ENCODE measurements around the gene CEACAM3. TPM values are rescaled to one million over a fixed set of nuclear protein-coding genes. Genes with fewer than 3 reads are reported as not detected.

The CEACAM3 gene
- total and polyA plus RNA-seq, 2 of the 8 experiments (the other 6 are each of a cell fraction or from before 2014, with no cell fraction given), result not detected

DNA sequence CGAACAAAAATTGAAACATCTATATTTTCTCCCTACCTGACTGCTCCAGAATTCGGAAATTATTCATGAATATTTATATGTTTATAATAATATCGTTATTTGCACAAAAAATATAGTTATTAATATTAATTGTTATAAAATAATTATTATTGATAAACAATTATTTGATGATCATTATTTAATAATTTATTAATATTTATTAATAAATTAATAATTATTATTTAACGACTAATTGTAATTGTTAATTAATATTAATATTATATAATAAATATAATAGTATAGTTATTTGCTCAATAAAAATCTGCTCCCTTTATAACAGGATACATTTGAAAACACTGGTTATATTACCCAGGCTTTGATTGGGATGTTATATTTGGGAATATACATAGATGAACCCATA, 26.8 kb upstream of the CEACAM3 start:
- H4K5ac ChIP-seq (ENCODE audit: insufficient read length, low read depth, low read length), result no peak overlapping the region
- no peak overlapping the region for H4K8ac ChIP-seq (ENCODE audit: extremely low read depth, insufficient read depth, low read length)
- no peak for TF ChIP-seq KDM5A (IDR thresholded peaks at IDR 0.05; ENCODE audit: low read length)
- no peak for TF ChIP-seq TAF1 (IDR thresholded peaks at IDR 0.05; ENCODE audit: low read depth, low read length)
- no peak overlapping the region for H2BK15ac ChIP-seq (ENCODE audit: low read length)
- peaks cover 55 to 65% of the 10 kb centered on the region in 2 experiments for H3K9me3 ChIP-seq (ENCODE audit: insufficient read depth in 2 of 2, low read depth in 1 of 2, low read length in 1 of 2)
- FAIRE-seq (no peak), DNase-seq (ENCODE audit: low read depth in 1 of 2, low spot score in 2 of 2) (no peak)
- no peak overlapping the region for H3K56ac ChIP-seq (replicated peaks; ENCODE audit: insufficient read length, low read depth, low read length)
- no peaks in the 10 kb centered on the region for H3K4me1 ChIP-seq (replicated peaks in 1 of 4; ENCODE audit: control insufficient read depth in 3 of 4, insufficient read depth in 4 of 4, low read length in 3 of 4)
- no peak overlapping the region for H3K4me2 ChIP-seq (ENCODE audit: insufficient read depth in 1 of 2, low read depth in 2 of 2, low read length in 2 of 2)
- H3K4ac ChIP-seq (replicated peaks; ENCODE audit: insufficient read length, low read depth, low read length), result no peak overlapping the region
- H3K79me1 ChIP-seq (ENCODE audit: low read depth, low read length), result no peaks in the 10 kb centered on the region
- WGBS, 2 experiments (ENCODE audit: extremely low coverage in 1 of 2, insufficient coverage in 1 of 2, insufficient read length in 1 of 2, insufficient replicate concordance in 2 of 2, low coverage in 1 of 2, low lambda C conversion rate in 2 of 2, missing lambda C conversion rate in 1 of 2), result 77% methylated on average over 4 of the region's 4 CpGs; no CpG with 5 or more reads in 1 of the 2 experiments
- no peak overlapping the region for H3K18ac ChIP-seq (ENCODE audit: extremely low read depth, low read length)
- no peaks in the 10 kb centered on the region for H3K79me2 ChIP-seq (ENCODE audit: control insufficient read depth in 1 of 2, insufficient read depth in 2 of 2, low read length in 2 of 2)
- no peak overlapping the region for H2AFZ ChIP-seq (ENCODE audit: low read length)
- H2BK12ac ChIP-seq (ENCODE audit: low read depth, low read length), result no peak overlapping the region
- CTCF ChIA-PET (ENCODE audit: partially characterized antibody), result interaction anchor here (1.3 to 1.9 kb wide), 3 partner anchors 15 to 17 kb away, joined by 3 to 5 read pairs (median 4); no protein-coding TSS in a partner anchor
- no peak overlapping the region for H2BK20ac ChIP-seq (ENCODE audit: low read length)
- no peak overlapping the region for H3K27ac ChIP-seq (ENCODE audit: low read depth, low read length)
- no peaks in the 10 kb centered on the region for H3K23me2 ChIP-seq (ENCODE audit: low read depth, low read length)
- H3K36me3 ChIP-seq (ENCODE audit: control insufficient read depth in 2 of 4, insufficient read depth in 4 of 4, low read length in 3 of 4), result no peaks in the 10 kb centered on the region
- no peak overlapping the region for H2BK120ac ChIP-seq (replicated peaks; ENCODE audit: low read depth, low read length)
- H4K20me1 ChIP-seq (replicated peaks in 1 of 2; ENCODE audit: control insufficient read depth in 1 of 2, insufficient read depth in 2 of 2, low read length in 2 of 2), result no peaks in the 10 kb centered on the region
- H2AK5ac ChIP-seq (ENCODE audit: low read depth, low read length), result no peak overlapping the region
- peaks cover 0 to 1% (median 0%) of the 10 kb centered on the region in 4 experiments; a peak in 1 of 7 replicates for H3K27me3 ChIP-seq (replicated peaks in 1 of 4; ENCODE audit: control insufficient read depth in 3 of 4, extremely low read depth in 1 of 4, insufficient read depth in 3 of 4, low read length in 3 of 4)
- no peak overlapping the region for H3K14ac ChIP-seq (ENCODE audit: insufficient read length)
- no peak overlapping the region for H3K9ac ChIP-seq (replicated peaks in 1 of 4; ENCODE audit: extremely low read depth in 1 of 4, low read depth in 3 of 4, low read length in 3 of 4)
- H3K4me3 ChIP-seq (ENCODE audit: extremely low read depth in 1 of 4, insufficient read depth in 2 of 4, low read depth in 3 of 4, low read length in 4 of 4), result no peak overlapping the region
- no peak overlapping the region for H2BK5ac ChIP-seq (ENCODE audit: low read depth, low read length)
- POLR2A ChIA-PET (ENCODE audit: partially characterized antibody), result no interaction called here
- H4K91ac ChIP-seq (replicated peaks; ENCODE audit: insufficient read length, low read length), result no peak overlapping the region
- no peak overlapping the region for H3K23ac ChIP-seq (ENCODE audit: insufficient read length)

All from H1 (cell line).